ENCODE results near the gene BMPR1B. TPM values are rescaled to one million over a fixed set of nuclear protein-coding genes. Genes with fewer than 3 reads are reported as not detected.

The BMPR1B gene
- polyA plus RNA-seq, 1 experiment, result 0.07 TPM

- DNase-seq (ENCODE audit: low read depth), result no peak
- no peak overlapping the region for H3K4me3 ChIP-seq (ENCODE audit: low read depth, low read length)
- no peaks in the 10 kb centered on the region for H3K36me3 ChIP-seq (ENCODE audit: control insufficient read depth, insufficient read depth, low read length)
- POLR2A ChIA-PET, result no interaction called here
- CTCF ChIA-PET, result interaction anchor here (0.6 to 3.4 kb wide), 3 partner anchors 9 to 99 kb away, joined by 3 to 14 read pairs (median 9); no protein-coding TSS in a partner anchor
- no peak for TF ChIP-seq CTCF (IDR thresholded peaks at IDR 0.05; ENCODE audit: insufficient read depth, low read depth, low read length)
- no peaks in the 10 kb centered on the region; the same call in 1 of the 2 replicates for H3K27me3 ChIP-seq (ENCODE audit: control insufficient read depth, insufficient read depth, low read length)
Observed at GRCh38 chr4:94721310-94721709, 36.4 kb upstream of the BMPR1B start.

- POLR2A ChIA-PET, result no interaction called here
- H3K27me3 ChIP-seq (ENCODE audit: control insufficient read depth, insufficient read depth, low read length), result no peaks in the 10 kb centered on the region; the same call in 1 of the 2 replicates
- no peak overlapping the region for H3K4me3 ChIP-seq (ENCODE audit: low read depth, low read length)
- no peak for DNase-seq (ENCODE audit: low read depth)
- no peak for TF ChIP-seq CTCF (IDR thresholded peaks at IDR 0.05; ENCODE audit: insufficient read depth, low read depth, low read length)
- no peaks in the 10 kb centered on the region for H3K36me3 ChIP-seq (ENCODE audit: control insufficient read depth, insufficient read depth, low read length)
- CTCF ChIA-PET, result interaction anchor here (2.6 to 3.4 kb wide), 2 partner anchors 10 to 100 kb away, joined by 9 to 14 read pairs; no protein-coding TSS in a partner anchor
Observed at GRCh38 chr4:94722270-94722669, 35.5 kb upstream of the BMPR1B start.

- H3K4me3 ChIP-seq (ENCODE audit: low read depth, low read length), result no peak overlapping the region
- DNase-seq (ENCODE audit: low read depth), result no peak
- CTCF ChIA-PET, result interaction anchor here (2.6 to 3.4 kb wide), 2 partner anchors 9 to 100 kb away, joined by 9 to 14 read pairs; no protein-coding TSS in a partner anchor
- TF ChIP-seq CTCF (IDR thresholded peaks at IDR 0.05; ENCODE audit: insufficient read depth, low read depth, low read length), result no peak
- H3K36me3 ChIP-seq (ENCODE audit: control insufficient read depth, insufficient read depth, low read length), result no peaks in the 10 kb centered on the region
- H3K27me3 ChIP-seq (ENCODE audit: control insufficient read depth, insufficient read depth, low read length), result no peaks in the 10 kb centered on the region; the same call in 1 of the 2 replicates
- POLR2A ChIA-PET, result interaction anchor here (0.5 kb wide), 1 partner anchor 9 kb away, joined by 13 read pairs; no protein-coding TSS in a partner anchor
Observed at GRCh38 chr4:94722748-94723147, 35.0 kb upstream of the BMPR1B start.

- H3K27me3 ChIP-seq (ENCODE audit: control insufficient read depth, insufficient read depth, low read length), result no peaks in the 10 kb centered on the region; the same call in 1 of the 2 replicates
- H3K36me3 ChIP-seq (ENCODE audit: control insufficient read depth, insufficient read depth, low read length), result no peaks in the 10 kb centered on the region
- TF ChIP-seq CTCF (IDR thresholded peaks at IDR 0.05; ENCODE audit: insufficient read depth, low read depth, low read length), result no peak
- DNase-seq (ENCODE audit: low read depth), result no peak
- ChIA-PET CTCF (interaction anchor here (2.6 to 3.4 kb wide), 2 partner anchors 8 to 102 kb away, joined by 9 to 14 read pairs; no protein-coding TSS in a partner anchor), POLR2A (no interaction called here)
- no peak overlapping the region for H3K4me3 ChIP-seq (ENCODE audit: low read depth, low read length)
Observed at GRCh38 chr4:94724016-94724790, 33.6 kb upstream of the BMPR1B start.

- H3K36me3 ChIP-seq (ENCODE audit: control insufficient read depth, insufficient read depth, low read length), result no peaks in the 10 kb centered on the region
- TF ChIP-seq CTCF (IDR thresholded peaks at IDR 0.05; ENCODE audit: insufficient read depth, low read depth, low read length), result no peak
- H3K4me3 ChIP-seq (ENCODE audit: low read depth, low read length), result no peak overlapping the region
- ChIA-PET POLR2A (no interaction called here), CTCF (interaction anchor here (1.3 to 1.4 kb wide), 2 partner anchors 104 to 106 kb away, joined by 3 to 5 read pairs; no protein-coding TSS in a partner anchor)
- H3K27me3 ChIP-seq (ENCODE audit: control insufficient read depth, insufficient read depth, low read length), result no peaks in the 10 kb centered on the region; the same call in 1 of the 2 replicates
- no peak for DNase-seq (ENCODE audit: low read depth)
Observed at GRCh38 chr4:94726524-94727123, 31.1 kb upstream of the BMPR1B start.
